ENCODE results near the gene ARHGAP24. TPM values are rescaled to one million over a fixed set of nuclear protein-coding genes. Genes with fewer than 3 reads are reported as not detected.

Gene ARHGAP24
- total and polyA plus RNA-seq, 10 of the 15 experiments (the other 5 are each of a cell fraction or from before 2014, with no cell fraction given), result 0.10 to 4.2 (median 0.52) TPM

DNA sequence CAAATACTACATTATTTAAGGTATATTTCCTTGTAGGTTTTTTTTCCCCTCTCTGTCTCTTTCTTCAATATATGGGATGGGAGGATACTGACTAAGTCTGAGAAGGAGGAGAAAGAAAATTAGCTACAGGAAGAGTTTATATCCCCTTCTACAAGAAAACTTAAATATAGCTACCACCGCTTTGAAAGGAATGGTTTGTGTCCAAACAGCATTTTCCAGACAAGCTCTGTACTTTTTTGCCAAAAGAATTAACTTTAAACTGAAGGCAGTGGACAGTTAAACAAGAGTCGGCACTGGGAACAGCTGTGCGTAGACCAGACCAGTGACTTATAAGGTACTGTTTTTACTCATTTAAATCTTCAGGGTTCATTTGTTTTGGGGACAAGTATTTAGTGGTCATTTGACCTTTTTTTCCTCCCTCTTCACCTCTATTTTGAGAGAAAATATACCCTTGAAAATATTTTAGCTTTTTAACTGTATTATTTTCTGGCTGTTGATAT lies 303.7 kb downstream of the ARHGAP24 start (continued):
- TF ChIP-seq, protein P1, sequence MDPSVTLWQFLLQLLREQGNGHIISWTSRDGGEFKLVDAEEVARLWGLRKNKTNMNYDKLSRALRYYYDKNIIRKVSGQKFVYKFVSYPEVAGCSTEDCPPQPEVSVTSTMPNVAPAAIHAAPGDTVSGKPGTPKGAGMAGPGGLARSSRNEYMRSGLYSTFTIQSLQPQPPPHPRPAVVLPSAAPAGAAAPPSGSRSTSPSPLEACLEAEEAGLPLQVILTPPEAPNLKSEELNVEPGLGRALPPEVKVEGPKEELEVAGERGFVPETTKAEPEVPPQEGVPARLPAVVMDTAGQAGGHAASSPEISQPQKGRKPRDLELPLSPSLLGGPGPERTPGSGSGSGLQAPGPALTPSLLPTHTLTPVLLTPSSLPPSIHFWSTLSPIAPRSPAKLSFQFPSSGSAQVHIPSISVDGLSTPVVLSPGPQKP (IDR thresholded peaks at IDR 0.05; ENCODE audit: low read depth, low read length), result no peak
- TF ChIP-seq NFIC (IDR thresholded peaks at IDR 0.05; ENCODE audit: low read depth, low read length) (peak; percentile 79), JUNB (IDR thresholded peaks at IDR 0.05) (peak; percentile 68), ESRRA (IDR thresholded peaks at IDR 0.05; ENCODE audit: low read length) (peak; percentile 58; the same call in 1 of the 2 replicates), SIX5 (IDR thresholded peaks at IDR 0.05; ENCODE audit: low read depth, low read length, severe bottlenecking) (no peak), NFXL1 (IDR thresholded peaks at IDR 0.05; ENCODE audit: borderline replicate concordance) (no peak), FOS (IDR thresholded peaks at IDR 0.05; ENCODE audit: borderline replicate concordance, extremely low read depth, insufficient read length) (no peak), SP1 (IDR thresholded peaks at IDR 0.05; ENCODE audit: low read depth, low read length) (no peak), BCL11A (IDR thresholded peaks at IDR 0.05; ENCODE audit: low read depth, low read length) (peak; percentile 82), GATAD2B (conservative IDR thresholded peaks at IDR 0.05; ENCODE audit: low read depth) (no peak), SRF (IDR thresholded peaks at IDR 0.05; ENCODE audit: low read depth in 2 of 2, low read length in 2 of 2) (no peak), RBBP5 (conservative IDR thresholded peaks at IDR 0.05) (no peak), BHLHE40 (IDR thresholded peaks at IDR 0.05; ENCODE audit: borderline replicate concordance in 1 of 2, low read depth in 2 of 2, low read length in 1 of 2) (peak in 1 of 2 experiments; percentile 33; a peak in 1 of 4 replicates), RAD21 (IDR thresholded peaks at IDR 0.05; ENCODE audit: insufficient read depth, low read depth, low read length) (no peak), MYC (IDR thresholded peaks at IDR 0.05; ENCODE audit: insufficient read depth, insufficient read length, insufficient replicate concordance, low read length, severe bottlenecking) (no peak), POU2F2 (IDR thresholded peaks at IDR 0.05; ENCODE audit: borderline replicate concordance, low read depth, low read length) (no peak), CHD1 (IDR thresholded peaks at IDR 0.05; ENCODE audit: low read depth, low read length) (no peak), MTA3 (IDR thresholded peaks at IDR 0.05; ENCODE audit: borderline replicate concordance, low read length) (no peak), MYB (IDR thresholded peaks at IDR 0.05; ENCODE audit: borderline replicate concordance, low read depth, low read length) (no peak), TCF7 (IDR thresholded peaks at IDR 0.05; ENCODE audit: borderline replicate concordance) (no peak), ZNF384 (IDR thresholded peaks at IDR 0.05; ENCODE audit: borderline replicate concordance, low read depth, low read length) (no peak), TCF3 (IDR thresholded peaks at IDR 0.05; ENCODE audit: borderline replicate concordance, insufficient read depth, low read depth, low read length) (peak; percentile 48; the same call in 1 of the 2 replicates), BRCA1 (IDR thresholded peaks at IDR 0.05; ENCODE audit: low read depth, low read length) (no peak), RAD51 (IDR thresholded peaks at IDR 0.05) (no peak), TBL1XR1 (IDR thresholded peaks at IDR 0.05; ENCODE audit: low read depth, low read length) (no peak; the same call in 1 of the 2 replicates)
- TF ChIP-seq, protein P2, sequence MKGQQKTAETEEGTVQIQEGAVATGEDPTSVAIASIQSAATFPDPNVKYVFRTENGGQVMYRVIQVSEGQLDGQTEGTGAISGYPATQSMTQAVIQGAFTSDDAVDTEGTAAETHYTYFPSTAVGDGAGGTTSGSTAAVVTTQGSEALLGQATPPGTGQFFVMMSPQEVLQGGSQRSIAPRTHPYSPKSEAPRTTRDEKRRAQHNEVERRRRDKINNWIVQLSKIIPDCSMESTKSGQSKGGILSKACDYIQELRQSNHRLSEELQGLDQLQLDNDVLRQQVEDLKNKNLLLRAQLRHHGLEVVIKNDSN (IDR thresholded peaks at IDR 0.05; ENCODE audit: borderline replicate concordance, extremely low read length, insufficient read depth, low read depth, low read length), result no peak
- TF ChIP-seq, protein P3, sequence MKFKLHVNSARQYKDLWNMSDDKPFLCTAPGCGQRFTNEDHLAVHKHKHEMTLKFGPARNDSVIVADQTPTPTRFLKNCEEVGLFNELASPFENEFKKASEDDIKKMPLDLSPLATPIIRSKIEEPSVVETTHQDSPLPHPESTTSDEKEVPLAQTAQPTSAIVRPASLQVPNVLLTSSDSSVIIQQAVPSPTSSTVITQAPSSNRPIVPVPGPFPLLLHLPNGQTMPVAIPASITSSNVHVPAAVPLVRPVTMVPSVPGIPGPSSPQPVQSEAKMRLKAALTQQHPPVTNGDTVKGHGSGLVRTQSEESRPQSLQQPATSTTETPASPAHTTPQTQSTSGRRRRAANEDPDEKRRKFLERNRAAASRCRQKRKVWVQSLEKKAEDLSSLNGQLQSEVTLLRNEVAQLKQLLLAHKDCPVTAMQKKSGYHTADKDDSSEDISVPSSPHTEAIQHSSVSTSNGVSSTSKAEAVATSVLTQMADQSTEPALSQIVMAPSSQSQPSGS (IDR thresholded peaks at IDR 0.05; ENCODE audit: low read length), result peak; percentile 62
- TF ChIP-seq, protein P4, sequence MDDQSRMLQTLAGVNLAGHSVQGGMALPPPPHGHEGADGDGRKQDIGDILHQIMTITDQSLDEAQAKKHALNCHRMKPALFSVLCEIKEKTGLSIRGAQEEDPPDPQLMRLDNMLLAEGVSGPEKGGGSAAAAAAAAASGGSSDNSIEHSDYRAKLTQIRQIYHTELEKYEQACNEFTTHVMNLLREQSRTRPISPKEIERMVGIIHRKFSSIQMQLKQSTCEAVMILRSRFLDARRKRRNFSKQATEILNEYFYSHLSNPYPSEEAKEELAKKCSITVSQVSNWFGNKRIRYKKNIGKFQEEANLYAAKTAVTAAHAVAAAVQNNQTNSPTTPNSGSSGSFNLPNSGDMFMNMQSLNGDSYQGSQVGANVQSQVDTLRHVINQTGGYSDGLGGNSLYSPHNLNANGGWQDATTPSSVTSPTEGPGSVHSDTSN (IDR thresholded peaks at IDR 0.05; ENCODE audit: insufficient replicate concordance, low read depth, low read length), result no peak
